ENCODE data around the gene COA3. TPM values are rescaled to one million over a fixed set of nuclear protein-coding genes. Genes with fewer than 3 reads are reported as not detected.

COA3 gene
- total RNA-seq, 4 donors from 2014 or later: 76.4 to 101 (median 94.8) TPM

DNA sequence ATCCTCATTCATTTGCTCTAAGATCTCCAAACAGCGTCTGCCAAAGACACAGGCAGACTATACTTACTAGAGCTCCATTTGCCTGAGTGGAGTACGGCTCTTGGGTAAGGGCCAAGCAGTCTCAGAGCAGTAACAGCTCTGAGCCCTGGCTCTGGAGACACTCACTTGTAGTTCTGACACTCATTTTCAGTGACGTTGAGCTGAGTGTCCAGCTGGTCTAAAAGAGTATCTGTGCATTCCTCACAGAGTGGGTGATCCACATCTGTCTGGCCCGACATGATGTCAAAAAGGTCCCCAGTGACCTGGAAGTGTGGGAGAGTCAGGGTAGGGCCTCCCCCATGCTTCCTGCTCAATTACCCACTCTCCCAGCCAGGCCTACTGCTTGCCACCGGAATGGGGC, 19.9 kb upstream of the COA3 start:
- intact Hi-C loops (cut with DNase I): loop anchor here (10.0 kb wide), 1 partner anchor 104 kb away; no protein-coding TSS in a partner anchor
- 85 to 89% methylated on average over 3 to 4 of the region's 5 CpGs for whole genome bisulfite sequencing, 2 donors

GRCh38 chr17:42817866-42818265, 19.4 kb upstream of the COA3 start:
- Histone ChIP-seq H3K4me1 (peaks cover 3 to 11% (median 6%) of the 10 kb centered on the region in 3 donors), H3K27ac (no peak overlapping the region), H3K27me3 (no peaks in the 10 kb centered on the region), H3K4me3 (no peak overlapping the region), H3K36me3 (peaks cover 18 to 99% (median 38%) of the 10 kb centered on the region in 3 donors), H3K9me3 (no peaks in the 10 kb centered on the region)
- intact Hi-C loops (cut with DNase I): loop anchor here (10.0 kb wide), 1 partner anchor 103 kb away; no protein-coding TSS in a partner anchor
- 46 to 67% methylated on average over 1 of the region's 1 CpG for WGBS, 2 donors
- no peak for TF ChIP-seq POLR2A (IDR thresholded peaks at IDR 0.05)
- TF ChIP-seq, protein P1, sequence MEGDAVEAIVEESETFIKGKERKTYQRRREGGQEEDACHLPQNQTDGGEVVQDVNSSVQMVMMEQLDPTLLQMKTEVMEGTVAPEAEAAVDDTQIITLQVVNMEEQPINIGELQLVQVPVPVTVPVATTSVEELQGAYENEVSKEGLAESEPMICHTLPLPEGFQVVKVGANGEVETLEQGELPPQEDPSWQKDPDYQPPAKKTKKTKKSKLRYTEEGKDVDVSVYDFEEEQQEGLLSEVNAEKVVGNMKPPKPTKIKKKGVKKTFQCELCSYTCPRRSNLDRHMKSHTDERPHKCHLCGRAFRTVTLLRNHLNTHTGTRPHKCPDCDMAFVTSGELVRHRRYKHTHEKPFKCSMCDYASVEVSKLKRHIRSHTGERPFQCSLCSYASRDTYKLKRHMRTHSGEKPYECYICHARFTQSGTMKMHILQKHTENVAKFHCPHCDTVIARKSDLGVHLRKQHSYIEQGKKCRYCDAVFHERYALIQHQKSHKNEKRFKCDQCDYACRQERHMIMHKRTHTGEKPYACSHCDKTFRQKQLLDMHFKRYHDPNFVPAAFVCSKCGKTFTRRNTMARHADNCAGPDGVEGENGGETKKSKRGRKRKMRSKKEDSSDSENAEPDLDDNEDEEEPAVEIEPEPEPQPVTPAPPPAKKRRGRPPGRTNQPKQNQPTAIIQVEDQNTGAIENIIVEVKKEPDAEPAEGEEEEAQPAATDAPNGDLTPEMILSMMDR (IDR thresholded peaks at IDR 0.05): no peak
- DNase-seq: no peak

More for the DNA sequence above, 19.9 kb upstream of the COA3 start:
- Histone ChIP-seq H3K4me3 (no peak overlapping the region), H3K27ac (no peak overlapping the region), H3K4me1 (peaks cover 8 to 16% (median 11%) of the 10 kb centered on the region in 3 donors), H3K27me3 (no peaks in the 10 kb centered on the region), H3K36me3 (peaks cover 18 to 94% (median 38%) of the 10 kb centered on the region in 3 donors), H3K9me3 (no peaks in the 10 kb centered on the region)
- no peak for DNase-seq
- TF ChIP-seq, protein P1 (IDR thresholded peaks at IDR 0.05): no peak
- TF ChIP-seq POLR2A (IDR thresholded peaks at IDR 0.05): no peak

DNA sequence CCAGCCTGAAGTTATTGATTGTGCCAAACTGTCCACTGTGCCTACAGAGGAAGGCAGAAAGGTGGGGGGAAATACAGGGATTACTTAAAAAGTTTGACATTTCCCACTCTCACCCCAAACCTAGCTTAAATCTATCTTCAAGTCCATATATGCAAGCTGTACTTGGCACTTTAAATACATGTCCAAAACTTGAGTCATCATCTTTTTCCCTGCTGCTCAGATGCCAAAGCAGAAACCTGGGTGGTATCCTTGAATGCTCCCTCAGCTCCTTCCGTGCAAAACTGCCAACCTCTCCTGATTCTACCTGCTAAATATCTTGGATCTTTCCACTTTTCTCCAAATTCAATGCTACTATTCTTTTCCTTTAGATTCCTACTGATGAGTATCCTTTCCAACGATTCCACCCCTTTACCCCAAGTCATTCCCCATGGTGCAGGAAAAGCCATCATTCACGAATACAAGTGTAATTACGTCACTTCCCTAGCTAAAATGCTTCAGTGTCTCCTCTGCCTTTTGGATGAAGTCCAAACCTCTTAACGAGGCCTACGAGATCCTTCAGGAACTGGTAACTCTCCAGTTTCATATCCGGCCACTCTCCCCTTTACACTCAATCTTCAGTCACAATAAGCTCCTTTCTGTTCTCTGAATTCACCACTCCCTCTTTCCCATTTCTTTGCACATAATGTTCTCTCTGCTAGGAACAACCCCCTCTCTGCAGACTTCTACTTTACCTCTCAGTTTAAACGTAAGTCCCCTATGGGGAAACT, 16.3 kb upstream of the COA3 start:
- no peak for DNase-seq
- Histone ChIP-seq H3K27me3 (no peaks in the 10 kb centered on the region), H3K4me1 (no peaks in the 10 kb centered on the region), H3K36me3 (peaks cover 18 to 99% (median 48%) of the 10 kb centered on the region in 3 donors), H3K9me3 (no peaks in the 10 kb centered on the region), H3K27ac (no peak overlapping the region), H3K4me3 (no peak overlapping the region)
- TF ChIP-seq, protein P1 (IDR thresholded peaks at IDR 0.05): no peak
- no peak for TF ChIP-seq POLR2A (IDR thresholded peaks at IDR 0.05)
- intact Hi-C loops (cut with DNase I): loop anchor here (10.0 kb wide), 1 partner anchor 100 kb away; no protein-coding TSS in a partner anchor
- WGBS, 2 donors: 62 to 65% methylated on average over 8 of the region's 8 CpGs

GRCh38 chr17:42809250-42809649, 10.7 kb upstream of the COA3 start:
- intact Hi-C loops (cut with DNase I): no loop called here
- 20 to 23% methylated on average over 3 of the region's 3 CpGs for WGBS, 2 donors
- peaks cover 4 to 61% (median 13%) of the 10 kb centered on the region in 3 donors for H3K36me3 ChIP-seq
- no peaks in the 10 kb centered on the region for H3K4me1 ChIP-seq
- H3K27me3 ChIP-seq: no peaks in the 10 kb centered on the region
- TF ChIP-seq, protein P1 (IDR thresholded peaks at IDR 0.05): no peak
- TF ChIP-seq POLR2A (IDR thresholded peaks at IDR 0.05): no peak
- peak overlapping the region in 2 of 4 donors; percentile 10 to 14 for H3K27ac ChIP-seq
- DNase-seq: no peak
- no peak overlapping the region for H3K4me3 ChIP-seq
- H3K9me3 ChIP-seq: no peaks in the 10 kb centered on the region

- TF ChIP-seq, protein P1 (IDR thresholded peaks at IDR 0.05): no peak
- TF ChIP-seq POLR2A (IDR thresholded peaks at IDR 0.05): no peak
- Histone ChIP-seq H3K4me3 (no peak overlapping the region), H3K27me3 (no peaks in the 10 kb centered on the region), H3K9me3 (no peaks in the 10 kb centered on the region), H3K36me3 (peaks cover 0 to 32% (median 5%) of the 10 kb centered on the region in 3 donors), H3K4me1 (no peaks in the 10 kb centered on the region), H3K27ac (no peak overlapping the region)
- 77 to 95% methylated on average over 1 of the region's 1 CpG for WGBS, 2 donors
- DNase-seq: no peak
- intact Hi-C loops (cut with DNase I): no loop called here
Measured at GRCh38 chr17:42806249-42806648, 7.7 kb upstream of the COA3 start.

Data from esophagus squamous epithelium (tissue), 5 donors.